K562 (cell line): Measurements from ENCODE around the gene GANAB. TPM values are rescaled to one million over a fixed set of nuclear protein-coding genes. Genes with fewer than 3 reads are reported as not detected.

Experiments used
- AFF4 ChIP-seq: sonication (generic); formaldehyde crosslinking; IDR thresholded peaks from 2 replicates; pipeline ENCODE4 v1.8.0; 2023; ENCODE audit warnings: mild to moderate bottlenecking, missing genetic modification reagents
- BRF1 ChIP-seq: IDR thresholded peaks from 3 replicates; pipeline ENCODE4 v1.6.1; 2011; ENCODE audit warnings: borderline replicate concordance, mild to moderate bottlenecking; ENCODE audit not compliant: insufficient read length; ENCODE audit errors: extremely low read depth
- CREB3L1 ChIP-seq: fragments of 450-650 bp; IDR thresholded peaks from 2 replicates; pipeline ENCODE4 v1.6.1; 2014; ENCODE audit warnings: low read depth, mild to moderate bottlenecking, moderate library complexity, borderline replicate concordance
- EGR1 ChIP-seq: fragments of 450-650 bp; conservative IDR thresholded peaks from 2 replicates; pipeline ENCODE4 v1.6.1; 2017; ENCODE audit warnings: mild to moderate bottlenecking
- HNRNPUL1 ChIP-seq: fragments of 200-400 bp; formaldehyde crosslinking; IDR thresholded peaks from 2 replicates; pipeline ENCODE4 v1.6.1; 2017; ENCODE audit warnings: low read length
- KLF1 ChIP-seq: fragments of 450-650 bp; IDR thresholded peaks from 2 replicates; pipeline ENCODE4 v1.6.1; 2016; ENCODE audit warnings: missing genetic modification characterization, missing compliant biosample characterization
- LCOR ChIP-seq: sonication (generic); formaldehyde crosslinking; IDR thresholded peaks from 2 replicates; pipeline ENCODE4 v1.8.0; 2022; ENCODE audit warnings: mild to moderate bottlenecking, missing genetic modification reagents
- NR2C2 ChIP-seq, 2 experiments: fragments of 200-800 bp in 1 of 2; sonication (Bioruptor generic) in 1 of 2; sonication (generic) in 1 of 2; formaldehyde crosslinking in 1 of 2; IDR thresholded peaks; 2 replicates each; pipeline versions ENCODE4 v1.6.1 to v1.8.0; 2016 to 2022; ENCODE audit warnings: mild to moderate bottlenecking in 1 of 2, missing compliant biosample characterization in 1 of 2, missing genetic modification characterization in 1 of 2, missing genetic modification reagents in 1 of 2
- SREBF1 ChIP-seq: fragments of 150-350 bp; IDR thresholded peaks from 2 replicates; pipeline ENCODE4 v1.6.1; 2014; ENCODE audit warnings: antibody characterized with exemption, low read depth, low read length, borderline replicate concordance
- THRA ChIP-seq: fragments of 450-650 bp; IDR thresholded peaks from 2 replicates; pipeline ENCODE4 v1.6.1; 2017; ENCODE audit warnings: mild to moderate bottlenecking, moderate library complexity
- U2AF1 ChIP-seq: fragments of 200-400 bp; formaldehyde crosslinking; optimal IDR thresholded peaks from 2 replicates; pipeline ENCODE3; 2017; ENCODE audit warnings: mild to moderate bottlenecking, low read depth, low read length, moderate library complexity
- ZBTB1 ChIP-seq: sonication (generic); formaldehyde crosslinking; IDR thresholded peaks from 2 replicates; pipeline ENCODE4 v1.8.1; 2023; ENCODE audit warnings: missing genetic modification reagents, low read depth, mild to moderate bottlenecking, borderline replicate concordance
- ZBTB34 ChIP-seq: fragments of 250-450 bp; sonication (Bioruptor Pico); IDR thresholded peaks from 2 replicates; pipeline ENCODE4 v1.8.0; 2021; ENCODE audit warnings: mild to moderate bottlenecking, moderate library complexity
- ZNF197 ChIP-seq: fragments of 200-800 bp; sonication (Bioruptor generic); IDR thresholded peaks from 2 replicates; pipeline ENCODE4 v1.6.1; 2016; ENCODE audit warnings: low read depth, missing genetic modification characterization, missing compliant biosample characterization
- ZNF24 ChIP-seq: fragments of 450-650 bp; IDR thresholded peaks from 2 replicates; pipeline ENCODE4 v1.6.1; 2016
- ZNF274 ChIP-seq: IDR thresholded peaks from 2 replicates; pipeline ENCODE4 v1.6.1; 2011; ENCODE audit warnings: low read depth, mild to moderate bottlenecking, low read length, moderate library complexity, borderline replicate concordance
- ZNF511 ChIP-seq: sonication (generic); formaldehyde crosslinking; IDR thresholded peaks from 2 replicates; pipeline ENCODE4 v1.8.0; 2022; ENCODE audit warnings: mild to moderate bottlenecking, missing genetic modification reagents
- ZNF695 ChIP-seq: fragments of 450-650 bp; formaldehyde crosslinking; IDR thresholded peaks from 2 replicates; pipeline ENCODE4 v1.4.0; 2020; ENCODE audit warnings: mild to moderate bottlenecking, moderate library complexity
- ZNF77 ChIP-seq: fragments of 250-450 bp; sonication (Bioruptor Pico); IDR thresholded peaks from 2 replicates; pipeline ENCODE4 v1.5.0; 2020
- polyA plus RNA-seq, 8 experiments: library from polyadenylated mRNA; depleted of rRNA in 4 of 8; stranded (reverse) in 5 of 8; unstranded in 3 of 8; fragments of >200 nt; fragmentation: Nextera tagmentation in 2 of 8; fragmentation: Illumina TruSeq in 1 of 8; extraction: Ambion mirVana in 2 of 8; extraction: Trizol in 1 of 8; gene quantifications; 2 replicates each; pipeline versions ENCODE4 v1.2.1 to v1.2.3, GENCODE V29; 2011 to 2014; ENCODE audit warnings: inconsistent platforms in 1 of 8, missing spikeins in 1 of 8
- total RNA-seq, 7 experiments: library from RNA; depleted of rRNA in 6 of 7; stranded (reverse); fragments of >200 nt in 6 of 7; fragmentation: Illumina TruSeq in 2 of 7; extraction: Trizol in 2 of 7; gene quantifications; 2 replicates each; pipeline versions ENCODE4 v1.2.1 to v1.2.3, GENCODE V29; 2011 to 2021; ENCODE audit warnings: low replicate concordance in 1 of 7

GANAB gene
- total and polyA plus RNA-seq, 9 of the 15 experiments (the other 6 are each of a cell fraction or from before 2014, with no cell fraction given): 6.5 to 284 (median 161) TPM

- TF ChIP-seq THRA: no peak
- TF ChIP-seq ZNF511 (CRISPR knock-in tag): no peak
- no peak for TF ChIP-seq SREBF1
- no peak for TF ChIP-seq ZBTB34 (CRISPR knock-in tag)
- peak; percentile 92 for TF ChIP-seq CREB3L1
- no peak for TF ChIP-seq ZNF274
- no peak for TF ChIP-seq KLF1 (tag)
- no peak for TF ChIP-seq ZNF197 (CRISPR knock-in tag)
- TF ChIP-seq ZBTB1: no peak; the same call in 1 of the 2 replicates
- no peak for TF ChIP-seq BRF1
- TF ChIP-seq ZNF695 (CRISPR knock-in tag): peak; percentile 35; the same call in 1 of the 2 replicates
- peak; percentile 72; the same call in 1 of the 2 replicates for TF ChIP-seq AFF4 (CRISPR knock-in tag)
- TF ChIP-seq EGR1: peak; percentile 71
- peak; percentile 65; the same call in 1 of the 2 replicates for TF ChIP-seq LCOR (CRISPR knock-in tag)
- no peak for TF ChIP-seq U2AF1
- TF ChIP-seq NR2C2 (CRISPR knock-in tag; IDR thresholded peaks at IDR 0.05): no peak; the same call in 1 of the 2 replicates
- TF ChIP-seq NR2C2 (tag; IDR thresholded peaks at IDR 0.05): peak; percentile 93
- no peak for TF ChIP-seq ZNF77 (CRISPR knock-in tag)
- no peak for TF ChIP-seq HNRNPUL1
- TF ChIP-seq ZNF24: peak; percentile 89
Observed at GRCh38 chr11:62671608-62672389, 25.4 kb upstream of the GANAB start, which contains the start of the genes LBHD1 and UQCC3 (continued).
